Neural progenitor cell (in vitro differentiated cells): Measurements from ENCODE around the gene PRDM16. TPM values are rescaled to one million over a fixed set of nuclear protein-coding genes. Genes with fewer than 3 reads are reported as not detected.

Source experiments
- DNase-seq: peaks from one replicate; pipeline ENCODE4 v3.0.0-alpha.2; 2016; ENCODE audit warnings: low spot score
- H2AFZ ChIP-seq: fragments of 200-600 bp; sonication (generic); replicated peaks from 2 replicates; pipeline ENCODE4 v1.6.1; 2016; ENCODE audit warnings: antibody characterized with exemption
- H3F3A ChIP-seq: fragments of 200-600 bp; sonication (generic); 2 replicates; pipeline ENCODE4 v1.6.1; 2016; ENCODE audit warnings: antibody characterized with exemption, low read depth
- H3K27ac ChIP-seq: fragments of 200-600 bp; sonication (generic); 2 replicates; pipeline ENCODE4 v1.5.1; 2016; ENCODE audit warnings: mild to moderate bottlenecking
- H3K27me3 ChIP-seq: fragments of 200-600 bp; sonication (generic); 2 replicates; pipeline ENCODE4 v1.6.1; 2016; ENCODE audit warnings: mild to moderate bottlenecking, moderate library complexity
- H3K36me3 ChIP-seq: fragments of 200-600 bp; sonication (generic); 2 replicates; pipeline ENCODE4 v1.5.1; 2016
- H3K4me1 ChIP-seq: fragments of 200-600 bp; sonication (generic); 2 replicates; pipeline ENCODE4 v1.6.1; 2016; ENCODE audit warnings: mixed run types
- H3K4me2 ChIP-seq: fragments of 200-600 bp; sonication (generic); 2 replicates; pipeline ENCODE4 v1.6.1; 2016
- H3K4me3 ChIP-seq: fragments of 200-600 bp; sonication (generic); 2 replicates; pipeline ENCODE4 v1.5.1; 2016
- H3K79me2 ChIP-seq: fragments of 200-600 bp; sonication (generic); 2 replicates; pipeline ENCODE4 v1.6.1; 2016; ENCODE audit warnings: low read depth
- H3K9ac ChIP-seq: fragments of 200-600 bp; sonication (generic); 2 replicates; pipeline ENCODE4 v1.6.1; 2016
- H3K9me3 ChIP-seq: fragments of 200-600 bp; sonication (generic); 2 replicates; pipeline ENCODE4 v1.5.1; 2016; ENCODE audit warnings: low read depth
- H4K20me1 ChIP-seq: fragments of 200-600 bp; sonication (generic); 2 replicates; pipeline ENCODE4 v1.6.1; 2016; ENCODE audit warnings: low read depth
- H3K27ac Mint-ChIP-seq: 3 replicates; pipeline ENCODE4 v1.8.0; 2021; ENCODE audit warnings: mixed read lengths
- H3K27me3 Mint-ChIP-seq: 2 replicates; pipeline ENCODE4 v1.8.0; 2022; ENCODE audit warnings: low read depth, mild to moderate bottlenecking, inconsistent platforms, moderate library complexity, mixed read lengths; ENCODE audit not compliant: insufficient read depth
- H3K36me3 Mint-ChIP-seq: 3 replicates; pipeline ENCODE4 v1.8.0; 2021; ENCODE audit warnings: mixed read lengths
- H3K4me1 Mint-ChIP-seq: 3 replicates; pipeline ENCODE4 v1.8.0; 2021; ENCODE audit warnings: mixed read lengths
- H3K4me3 Mint-ChIP-seq: 3 replicates; pipeline ENCODE4 v1.8.0; 2021; ENCODE audit warnings: mild to moderate bottlenecking, moderate library complexity, mixed read lengths
- H3K9me3 Mint-ChIP-seq: 3 replicates; pipeline ENCODE4 v1.8.0; 2020; ENCODE audit warnings: mixed read lengths
- CTCF ChIP-seq: fragments of 200-600 bp; sonication (generic); IDR thresholded peaks from 2 replicates; pipeline ENCODE4 v1.5.1; 2017; ENCODE audit warnings: antibody characterized with exemption, mild to moderate bottlenecking
- EZH2 ChIP-seq: fragments of 200-600 bp; sonication (generic); IDR thresholded peaks from 2 replicates; pipeline ENCODE4 v1.6.1; 2017; ENCODE audit warnings: antibody characterized with exemption, mild to moderate bottlenecking, moderate library complexity
- EZH2phosphoT487 ChIP-seq: fragments of 200-600 bp; sonication (generic); IDR thresholded peaks from 2 replicates; pipeline ENCODE4 v1.6.1; 2017; ENCODE audit warnings: antibody characterized with exemption
- total RNA-seq: library from RNA; depleted of rRNA; stranded (reverse); fragments of >200 nt; gene quantifications from 2 replicates; pipeline ENCODE4 v1.2.3, GENCODE V29; 2015; ENCODE audit warnings: low replicate concordance

PRDM16 gene
- total RNA-seq, 1 donor from 2014 or later, result 1.9 TPM

- H3K36me3 Mint-ChIP-seq, result no peaks in the 10 kb centered on the region
- TF ChIP-seq EZH2phosphoT487 (no peak), CTCF (no peak), EZH2 (no peak)
- H3K27ac Mint-ChIP-seq, result no peak overlapping the region
- Histone ChIP-seq H3K9ac (no peak overlapping the region), H3K4me1 (peaks cover 44% of the 10 kb centered on the region), H3K27ac (no peak overlapping the region), H3K4me3 (peak overlapping the region; percentile 51), H3K27me3 (peaks cover 96% of the 10 kb centered on the region), H3F3A (peaks cover 21% of the 10 kb centered on the region), H3K9me3 (no peaks in the 10 kb centered on the region), H3K79me2 (no peaks in the 10 kb centered on the region), H2AFZ (no peak overlapping the region), H4K20me1 (peaks cover 47% of the 10 kb centered on the region), H3K4me2 (peak overlapping the region; percentile 90), H3K36me3 (no peaks in the 10 kb centered on the region)
- peak overlapping the region; percentile 77 for H3K4me3 Mint-ChIP-seq
- H3K9me3 Mint-ChIP-seq, result no peaks in the 10 kb centered on the region
- peaks cover 15% of the 10 kb centered on the region for H3K4me1 Mint-ChIP-seq
- peaks cover 57% of the 10 kb centered on the region for H3K27me3 Mint-ChIP-seq
- DNase-seq, result no peak
Observed at GRCh38 chr1:3067301-3067670, 1.7 kb upstream of the PRDM16 start.

- Histone ChIP-seq H3K4me2 (peak overlapping the region; percentile 90), H3K27me3 (peaks cover 96% of the 10 kb centered on the region), H3K9me3 (no peaks in the 10 kb centered on the region), H3K4me3 (peak overlapping the region; percentile 51), H3K27ac (no peak overlapping the region), H3K79me2 (no peaks in the 10 kb centered on the region), H4K20me1 (peaks cover 53% of the 10 kb centered on the region), H3K9ac (no peak overlapping the region), H3K4me1 (peaks cover 45% of the 10 kb centered on the region), H3K36me3 (no peaks in the 10 kb centered on the region), H3F3A (peaks cover 16% of the 10 kb centered on the region), H2AFZ (peak overlapping the region; percentile 74)
- Mint-ChIP-seq H3K4me1 (peaks cover 13% of the 10 kb centered on the region), H3K27me3 (peaks cover 58% of the 10 kb centered on the region), H3K27ac (no peak overlapping the region), H3K9me3 (no peaks in the 10 kb centered on the region), H3K4me3 (peak overlapping the region; percentile 78), H3K36me3 (no peaks in the 10 kb centered on the region)
- DNase-seq, result peak; percentile 49
- TF ChIP-seq CTCF (no peak), EZH2 (peak; percentile 97), EZH2phosphoT487 (peak; percentile 89)
Observed at GRCh38 chr1:3067671-3068563, 1.1 kb upstream of the PRDM16 start.

GRCh38 chr1:3069491-3070308 is 697 bp downstream of the PRDM16 start:
- Histone ChIP-seq H3K27me3 (peaks cover 96% of the 10 kb centered on the region), H3K9me3 (no peaks in the 10 kb centered on the region), H3K27ac (no peak overlapping the region), H3K9ac (no peak overlapping the region), H3K79me2 (no peaks in the 10 kb centered on the region), H4K20me1 (peaks cover 60% of the 10 kb centered on the region), H3K36me3 (no peaks in the 10 kb centered on the region), H3F3A (peaks cover 16% of the 10 kb centered on the region), H3K4me3 (peak overlapping the region; percentile 52), H3K4me1 (peaks cover 54% of the 10 kb centered on the region), H2AFZ (peak overlapping the region; percentile 36), H3K4me2 (peak overlapping the region; percentile 80)
- Mint-ChIP-seq H3K27ac (no peak overlapping the region), H3K4me1 (peaks cover 18% of the 10 kb centered on the region), H3K9me3 (no peaks in the 10 kb centered on the region), H3K36me3 (no peaks in the 10 kb centered on the region), H3K27me3 (peaks cover 48% of the 10 kb centered on the region), H3K4me3 (peak overlapping the region; percentile 90)
- DNase-seq, result peak; percentile 88
- peak; percentile 67 for TF ChIP-seq CTCF
- no peak for TF ChIP-seq EZH2
